OCI-M2 (cell line): ENCODE data around the gene TEX26.

Experiments used
- DNase-seq: peaks from one replicate; lab custom pipeline; 2025; ENCODE audit not compliant: unreplicated experiment; lab: John Stamatoyannopoulos, UW

The TEX26 gene

GRCh38 chr13:31011193-31011860 is 78.9 kb downstream of the TEX26 start:
- no peak for DNase-seq

- DNase-seq, result no peak
These were observed 79.6 kb downstream of the TEX26 start for GRCh38 chr13:31011901-31012654.

DNA sequence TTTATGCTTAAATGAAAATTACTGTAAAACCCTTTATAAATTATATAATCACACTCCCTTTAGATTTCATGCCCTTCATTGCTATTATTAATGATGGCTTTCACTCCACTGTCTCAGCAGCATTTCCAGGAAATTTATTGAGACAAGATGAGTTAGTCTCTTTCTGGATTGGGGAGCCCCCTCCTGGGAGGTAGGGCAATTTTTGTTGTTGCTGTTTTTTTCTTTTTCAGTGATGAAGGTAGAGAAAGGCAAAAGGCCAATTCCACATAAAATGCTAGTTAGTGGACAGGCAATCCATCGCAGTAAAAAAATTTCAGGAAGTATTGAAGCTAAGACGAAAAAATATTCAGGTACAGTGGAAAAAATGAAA is 80.2 kb downstream of the TEX26 start:
- no peak for DNase-seq

DNA sequence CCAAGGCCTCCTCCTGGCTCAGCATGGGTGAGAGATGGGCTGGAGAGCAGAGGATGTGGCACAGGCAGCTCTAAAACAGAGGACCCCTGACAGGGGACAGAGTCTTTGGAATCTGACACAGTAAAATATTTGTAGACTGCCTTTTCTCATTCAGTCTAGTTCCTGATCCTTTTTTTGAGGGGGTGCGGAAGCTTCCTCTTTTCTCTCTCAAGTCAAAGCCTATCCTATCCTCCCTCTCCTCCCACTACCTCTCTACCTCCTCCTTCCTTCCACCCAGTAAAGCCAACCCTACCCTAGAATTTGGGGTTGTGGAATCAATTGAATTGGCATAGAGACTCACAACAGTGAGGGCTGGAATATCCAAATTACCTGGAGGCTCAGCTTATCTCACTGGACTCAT is 82.0 kb downstream of the TEX26 start:
- no peak for DNase-seq

GRCh38 chr13:31015199-31015598 is 82.7 kb downstream of the TEX26 start:
- DNase-seq, result no peak

GRCh38 chr13:31016342-31017325 is 84.2 kb downstream of the TEX26 start:
- DNase-seq, result no peak

GRCh38 chr13:31018511-31018910 is 86.1 kb downstream of the TEX26 start:
- DNase-seq, result no peak

GRCh38 chr13:31020996-31021395 is 88.5 kb downstream of the TEX26 start:
- no peak for DNase-seq

- DNase-seq, result no peak
These were observed 89.9 kb downstream of the TEX26 start for GRCh38 chr13:31022288-31022895.

DNA sequence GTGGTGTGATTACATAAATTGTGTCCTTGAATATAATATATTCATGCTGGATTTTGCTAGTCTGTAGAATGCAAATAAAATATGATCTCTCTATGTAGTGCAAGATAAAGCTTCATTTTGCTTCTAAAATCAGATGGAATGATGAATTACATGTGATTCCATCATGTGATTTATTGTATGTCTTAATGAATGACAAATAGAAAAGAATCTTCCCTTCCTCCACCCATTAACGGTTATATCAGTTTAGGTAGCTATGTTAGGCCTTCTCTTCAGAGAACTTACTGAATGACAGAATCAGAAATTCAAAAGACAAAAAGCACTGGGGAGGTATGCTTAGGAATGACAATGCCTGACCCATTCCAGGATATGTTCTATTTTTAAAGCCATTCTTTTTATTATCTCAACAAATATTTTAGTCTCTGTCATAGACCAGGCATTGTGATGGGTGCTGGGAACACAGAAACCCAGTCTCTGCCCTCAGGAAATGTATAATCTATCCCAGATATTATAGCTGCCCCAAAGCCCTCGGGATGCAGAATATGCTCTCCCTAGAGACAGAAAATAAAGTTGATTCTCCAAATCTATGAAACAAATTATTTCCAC is 90.6 kb downstream of the TEX26 start:
- no peak for DNase-seq
